HepG2 (cell line): Measurements from ENCODE around the gene NEDD4L. TPM values are rescaled to one million over a fixed set of nuclear protein-coding genes. Genes with fewer than 3 reads are reported as not detected.

ENCODE experiments used
- CREB3 ChIP-seq: sonication (generic); formaldehyde crosslinking; IDR thresholded peaks from 2 replicates; pipeline ENCODE4 v1.5.0; 2020; ENCODE audit warnings: missing genetic modification reagents
- CSRNP2 ChIP-seq: sonication (generic); formaldehyde crosslinking; conservative IDR thresholded peaks from 2 replicates; pipeline ENCODE4 v1.8.0; 2022; ENCODE audit warnings: low read depth, missing genetic modification reagents
- GABPB1 ChIP-seq: IDR thresholded peaks from 2 replicates; pipeline ENCODE4 v1.6.1; 2016; ENCODE audit warnings: mild to moderate bottlenecking, missing genetic modification reagents, moderate library complexity, missing compliant biosample characterization
- HINFP ChIP-seq: sonication (generic); formaldehyde crosslinking; IDR thresholded peaks from 2 replicates; pipeline ENCODE4 v1.4.0; 2020; ENCODE audit warnings: low read depth, mild to moderate bottlenecking, missing genetic modification reagents
- JUNB ChIP-seq: sonication (generic); formaldehyde crosslinking; IDR thresholded peaks from 2 replicates; pipeline ENCODE4 v1.8.0; 2022; ENCODE audit warnings: missing genetic modification reagents, mild to moderate bottlenecking, borderline replicate concordance
- MAF1 ChIP-seq: sonication (generic); formaldehyde crosslinking; IDR thresholded peaks from 2 replicates; pipeline ENCODE4 v1.5.0; 2020; ENCODE audit warnings: missing genetic modification reagents, borderline replicate concordance
- MXD3 ChIP-seq: IDR thresholded peaks from 2 replicates; pipeline ENCODE4 v1.6.1; 2016; ENCODE audit warnings: mild to moderate bottlenecking, missing biosample characterization, missing genetic modification reagents
- NR2C2 ChIP-seq: sonication (generic); formaldehyde crosslinking; IDR thresholded peaks from 2 replicates; pipeline ENCODE4 v1.4.0; 2020; ENCODE audit warnings: missing genetic modification reagents, mild to moderate bottlenecking, moderate library complexity, borderline replicate concordance
- PRDM4 ChIP-seq: sonication (generic); formaldehyde crosslinking; IDR thresholded peaks from 2 replicates; pipeline ENCODE4 v1.9.0; 2021; ENCODE audit warnings: missing genetic modification reagents, borderline replicate concordance
- SMARCE1 ChIP-seq: fragments of 450-650 bp; IDR thresholded peaks from 2 replicates; pipeline ENCODE4 v1.6.1; 2017; ENCODE audit warnings: borderline replicate concordance
- THRA ChIP-seq: sonication (generic); formaldehyde crosslinking; IDR thresholded peaks from 2 replicates; pipeline ENCODE4 v1.4.0; 2020; ENCODE audit warnings: missing genetic modification reagents, borderline replicate concordance
- ZKSCAN5 ChIP-seq: sonication (generic); formaldehyde crosslinking; IDR thresholded peaks from 2 replicates; pipeline ENCODE4 v1.5.1; 2020; ENCODE audit warnings: mild to moderate bottlenecking, missing genetic modification reagents
- ZNF143 ChIP-seq: sonication (generic); formaldehyde crosslinking; IDR thresholded peaks from 2 replicates; pipeline ENCODE4 v1.4.0; 2020; ENCODE audit warnings: missing genetic modification reagents
- ZNF205 ChIP-seq: IDR thresholded peaks from 2 replicates; pipeline ENCODE4 v1.6.1; 2018; ENCODE audit warnings: missing biosample characterization, missing genetic modification reagents
- ZNF251 ChIP-seq: sonication (generic); formaldehyde crosslinking; IDR thresholded peaks from 2 replicates; pipeline ENCODE4 v1.9.0; 2021; ENCODE audit warnings: mild to moderate bottlenecking, missing genetic modification reagents
- ZNF468 ChIP-seq: sonication (generic); formaldehyde crosslinking; IDR thresholded peaks from 2 replicates; pipeline ENCODE4 v1.8.0; 2022; ENCODE audit warnings: mild to moderate bottlenecking, moderate library complexity, missing genetic modification reagents
- ZNF563 ChIP-seq: sonication (generic); formaldehyde crosslinking; IDR thresholded peaks from 2 replicates; pipeline ENCODE4 v1.8.0; 2022; ENCODE audit warnings: mild to moderate bottlenecking, moderate library complexity, missing genetic modification reagents
- ZNF749 ChIP-seq: sonication (generic); formaldehyde crosslinking; IDR thresholded peaks from 2 replicates; pipeline ENCODE4 v1.8.0; 2022; ENCODE audit warnings: mild to moderate bottlenecking, missing genetic modification reagents, moderate library complexity, borderline replicate concordance
- ZSCAN31 ChIP-seq: sonication (generic); formaldehyde crosslinking; IDR thresholded peaks from 2 replicates; pipeline ENCODE4 v1.5.0; 2020; ENCODE audit warnings: low read depth, mild to moderate bottlenecking, missing genetic modification reagents
- polyA plus RNA-seq, 8 experiments: library from polyadenylated mRNA; depleted of rRNA in 3 of 8; stranded (reverse) in 7 of 8; unstranded in 1 of 8; fragments of >200 nt; fragmentation: Illumina TruSeq in 4 of 8; extraction: Trizol in 4 of 8; gene quantifications; 2 replicates each; pipeline versions ENCODE4 v1.2.1 to v1.2.3, GENCODE V29; 2011 to 2016; ENCODE audit warnings: low read depth in 4 of 8, missing spikeins in 1 of 8, mixed read lengths in 1 of 8; ENCODE audit not compliant: insufficient read depth in 1 of 8
- total RNA-seq, 5 experiments: library from RNA; depleted of rRNA; stranded (reverse); fragments of >200 nt; fragmentation: Illumina TruSeq; extraction: Trizol; gene quantifications; 2 replicates each; pipeline ENCODE4 v1.2.3, GENCODE V29; 2016; ENCODE audit warnings: low read depth in 1 of 5

Gene NEDD4L
- total and polyA plus RNA-seq, 2 of the 13 experiments (the other 11 are each of a cell fraction or from before 2014, with no cell fraction given), result 168 to 390 TPM

GRCh38 chr18:58407649-58408407, 363.8 kb downstream of the NEDD4L start (continued):
- no peak for TF ChIP-seq ZNF468 (CRISPR knock-in tag)
- TF ChIP-seq ZKSCAN5, result peak; percentile 60; the same call in 1 of the 2 replicates
- TF ChIP-seq JUNB (CRISPR knock-in tag), result peak; percentile 68; the same call in 1 of the 2 replicates
- no peak for TF ChIP-seq MXD3 (CRISPR knock-in tag)
- TF ChIP-seq HINFP (CRISPR knock-in tag), result peak; percentile 85; the same call in 1 of the 2 replicates
- no peak for TF ChIP-seq CSRNP2
- TF ChIP-seq ZNF143 (CRISPR knock-in tag), result 0 out of 2 replicates have a peak, but pooled peaks have one; percentile 9
- no peak; the same call in 1 of the 2 replicates for TF ChIP-seq ZNF749
- 0 out of 2 replicates have a peak, but pooled peaks have one; percentile 24 for TF ChIP-seq MAF1 (CRISPR knock-in tag)
- TF ChIP-seq CREB3 (CRISPR knock-in tag), result no peak
- TF ChIP-seq ZNF205 (CRISPR knock-in tag), result peak; percentile 52
- peak; percentile 95; the same call in 1 of the 2 replicates for TF ChIP-seq THRA (CRISPR knock-in tag)
- 0 out of 2 replicates have a peak, but pooled peaks have one; percentile 58 for TF ChIP-seq PRDM4 (CRISPR knock-in tag)
- TF ChIP-seq ZNF251 (CRISPR knock-in tag), result no peak
- no peak for TF ChIP-seq ZNF563
- peak; percentile 90 for TF ChIP-seq NR2C2 (CRISPR knock-in tag)
- no peak for TF ChIP-seq SMARCE1
- peak; percentile 49; the same call in 1 of the 2 replicates for TF ChIP-seq ZSCAN31 (CRISPR knock-in tag)
- TF ChIP-seq GABPB1 (CRISPR knock-in tag), result peak; percentile 60
